Testis (tissue), 3 donors: ENCODE data around the gene APBA1. TPM values are rescaled to one million over a fixed set of nuclear protein-coding genes. Genes with fewer than 3 reads are reported as not detected.

Source experiments
- DNase-seq: peaks from one replicate; pipeline ENCODE4 v3.0.0-alpha.2; 2019
- H3K27ac ChIP-seq, 2 donors: fragments of 200-600 bp; sonication (generic); one replicate each; pipeline ENCODE4 v1.5.1; 2019
- H3K27me3 ChIP-seq: fragments of 200-600 bp; sonication (generic); one replicate; pipeline ENCODE4 v1.5.1; 2019
- H3K36me3 ChIP-seq: fragments of 200-600 bp; sonication (generic); one replicate; pipeline ENCODE4 v1.5.1; 2017; ENCODE audit warnings: low read depth; ENCODE audit errors: missing control alignments
- H3K4me1 ChIP-seq: fragments of 200-600 bp; sonication (generic); one replicate; pipeline ENCODE4 v1.5.1; 2019
- H3K4me3 ChIP-seq, 2 donors: fragments of 200-600 bp; sonication (generic); one replicate each; pipeline ENCODE4 v1.5.1; 2017 to 2019
- H3K9me3 ChIP-seq: fragments of 200-600 bp; sonication (generic); one replicate; pipeline ENCODE4 v1.5.1; 2017
- POLR2A ChIP-seq: fragments of 450-650 bp; IDR thresholded peaks from one replicate; pipeline ENCODE4 v1.6.1; 2017; ENCODE audit warnings: antibody characterized with exemption, mild to moderate bottlenecking, moderate library complexity
- WGBS, 2 donors: methylation state at CpG; one replicate each; pipeline ENCODE4 v1.1.5; 2018; 5-methylcytosine and 5-hydroxymethylcytosine counted together
- intact Hi-C: fragments of 100-400 bp; cut with DNase I; formaldehyde crosslinking; loops from one replicate; pipeline ENCODE4 v1.15.1; 2023; ENCODE audit warnings: low total_unique reads
- polyA plus RNA-seq: library from polyadenylated mRNA; stranded (reverse); fragments of 350-450 nt; fragmentation: Illumina TruSeq; extraction: RNeasy Lipid Tissue Mini Kit (QIAGEN cat#74804); gene quantifications from one replicate; pipeline ENCODE4 v1.2.3, GENCODE V29; 2014; ENCODE audit warnings: low read depth, low replicate concordance; ENCODE audit not compliant: insufficient read depth
- total RNA-seq, 2 donors: library from RNA; depleted of rRNA; stranded (reverse); fragments of >200 nt; gene quantifications; one replicate each; pipeline ENCODE4 v1.2.3, GENCODE V29; 2016
- TF ChIP-seq, protein P1 (sequence below), 3 experiments: fragments of 450-650 bp in 2 of 3; fragments of 200-600 bp in 1 of 3; sonication (generic) in 1 of 3; IDR thresholded peaks; one replicate each; pipeline ENCODE4 v1.5.1; 2016 to 2019; ENCODE audit warnings: antibody characterized with exemption in 3 of 3, mild to moderate bottlenecking in 2 of 3, moderate library complexity in 1 of 3

Gene APBA1
- total and polyA plus RNA-seq, 3 donors from 2014 or later = 7.7 to 11.9 (median 9.4) TPM

GRCh38 chr9:69396759-69397158 lies 275.4 kb downstream of the APBA1 start:
- Histone ChIP-seq H3K9me3 (no peaks in the 10 kb centered on the region), H3K36me3 (no peaks in the 10 kb centered on the region), H3K27me3 (no peaks in the 10 kb centered on the region), H3K4me1 (peaks cover 5% of the 10 kb centered on the region), H3K4me3 (no peak overlapping the region), H3K27ac (no peak overlapping the region)
- no peak for TF ChIP-seq POLR2A
- TF ChIP-seq, protein P1, sequence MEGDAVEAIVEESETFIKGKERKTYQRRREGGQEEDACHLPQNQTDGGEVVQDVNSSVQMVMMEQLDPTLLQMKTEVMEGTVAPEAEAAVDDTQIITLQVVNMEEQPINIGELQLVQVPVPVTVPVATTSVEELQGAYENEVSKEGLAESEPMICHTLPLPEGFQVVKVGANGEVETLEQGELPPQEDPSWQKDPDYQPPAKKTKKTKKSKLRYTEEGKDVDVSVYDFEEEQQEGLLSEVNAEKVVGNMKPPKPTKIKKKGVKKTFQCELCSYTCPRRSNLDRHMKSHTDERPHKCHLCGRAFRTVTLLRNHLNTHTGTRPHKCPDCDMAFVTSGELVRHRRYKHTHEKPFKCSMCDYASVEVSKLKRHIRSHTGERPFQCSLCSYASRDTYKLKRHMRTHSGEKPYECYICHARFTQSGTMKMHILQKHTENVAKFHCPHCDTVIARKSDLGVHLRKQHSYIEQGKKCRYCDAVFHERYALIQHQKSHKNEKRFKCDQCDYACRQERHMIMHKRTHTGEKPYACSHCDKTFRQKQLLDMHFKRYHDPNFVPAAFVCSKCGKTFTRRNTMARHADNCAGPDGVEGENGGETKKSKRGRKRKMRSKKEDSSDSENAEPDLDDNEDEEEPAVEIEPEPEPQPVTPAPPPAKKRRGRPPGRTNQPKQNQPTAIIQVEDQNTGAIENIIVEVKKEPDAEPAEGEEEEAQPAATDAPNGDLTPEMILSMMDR (IDR thresholded peaks at IDR 0.05) = no peak
- no peak for DNase-seq
- intact Hi-C loops = no loop called here
- 55 to 82% methylated on average over 1 to 2 of the region's 2 CpGs for WGBS, 2 donors

DNA sequence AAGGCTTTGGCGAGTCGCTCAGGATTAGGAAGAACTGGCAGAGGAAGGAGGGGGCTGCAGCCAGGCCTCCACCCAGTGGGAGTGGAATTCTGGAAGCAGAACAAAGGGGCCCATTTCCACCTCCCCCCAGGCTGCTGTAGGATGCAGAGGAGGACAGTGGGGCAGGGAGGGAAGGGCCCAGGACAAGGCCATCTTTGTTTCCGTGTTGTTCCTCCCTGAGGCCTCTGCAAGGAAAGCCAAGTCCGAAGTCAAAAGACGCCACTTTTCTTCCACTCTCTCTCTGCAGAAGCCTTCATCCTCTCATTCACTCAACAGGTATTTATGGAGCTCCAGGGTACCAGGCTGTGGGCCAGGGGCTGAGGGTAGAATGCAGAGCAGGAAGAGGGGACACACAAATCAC lies 276.5 kb downstream of the APBA1 start:
- intact Hi-C loops = no loop called here
- DNase-seq = no peak
- no peaks in the 10 kb centered on the region for H3K9me3 ChIP-seq
- H3K27me3 ChIP-seq = no peaks in the 10 kb centered on the region
- no peaks in the 10 kb centered on the region for H3K36me3 ChIP-seq
- TF ChIP-seq POLR2A = no peak
- TF ChIP-seq, protein P1 (IDR thresholded peaks at IDR 0.05) = no peak
- peaks cover 5% of the 10 kb centered on the region for H3K4me1 ChIP-seq
- no peak overlapping the region for H3K4me3 ChIP-seq
- no peak overlapping the region for H3K27ac ChIP-seq
- WGBS, 2 donors = 72 to 92% methylated on average over 5 of the region's 5 CpGs

DNA sequence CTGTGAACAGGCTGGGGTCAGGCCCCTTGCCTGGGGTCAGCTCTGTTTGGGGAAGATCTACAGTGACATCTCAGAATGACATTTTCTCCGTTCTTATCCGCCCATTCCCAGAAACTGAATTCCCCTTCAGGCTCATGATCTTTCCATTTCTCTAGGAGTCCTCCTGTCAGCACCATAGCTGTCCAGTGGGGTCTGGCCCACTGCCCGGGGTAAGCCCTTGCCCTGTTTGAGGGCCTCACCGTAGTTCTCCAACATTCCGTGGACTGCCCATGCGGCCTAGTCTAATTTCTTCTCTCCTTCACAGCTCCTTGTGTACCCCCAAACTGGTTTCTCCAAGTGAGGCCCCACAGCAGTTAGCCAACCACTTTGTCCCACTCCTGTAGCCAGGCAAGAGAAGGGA lies 278.7 kb downstream of the APBA1 start:
- intact Hi-C loops = no loop called here
- 92 to 94% methylated on average over 6 of the region's 6 CpGs for WGBS, 2 donors
- no peak for DNase-seq
- H3K27ac ChIP-seq = no peak overlapping the region
- peaks cover 5% of the 10 kb centered on the region for H3K4me1 ChIP-seq
- H3K4me3 ChIP-seq = no peak overlapping the region
- no peaks in the 10 kb centered on the region for H3K36me3 ChIP-seq
- H3K9me3 ChIP-seq = no peaks in the 10 kb centered on the region
- TF ChIP-seq, protein P1 (IDR thresholded peaks at IDR 0.05) = no peak
- TF ChIP-seq POLR2A = no peak
- H3K27me3 ChIP-seq = no peaks in the 10 kb centered on the region

DNA sequence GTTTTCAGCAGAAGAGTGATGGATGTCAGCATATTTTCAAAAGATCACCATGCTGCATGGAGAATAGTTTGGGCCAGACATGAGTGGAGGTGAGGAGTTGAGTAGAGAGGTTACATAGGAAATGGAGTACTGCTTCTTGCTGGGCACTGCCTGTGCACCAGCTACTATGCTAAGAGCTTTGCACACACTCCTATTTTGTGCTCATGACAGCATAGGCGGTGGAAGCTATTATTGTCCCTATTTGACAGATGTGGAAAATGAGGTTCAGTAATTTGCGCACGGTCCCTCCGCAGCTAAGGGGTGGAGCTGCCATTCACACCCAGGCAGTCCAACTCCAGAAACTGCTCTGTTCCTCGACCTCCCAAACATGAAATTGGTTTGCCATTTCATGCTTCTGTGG lies 279.3 kb downstream of the APBA1 start:
- no peaks in the 10 kb centered on the region for H3K9me3 ChIP-seq
- peaks cover 5% of the 10 kb centered on the region for H3K4me1 ChIP-seq
- no peaks in the 10 kb centered on the region for H3K27me3 ChIP-seq
- intact Hi-C loops = no loop called here
- no peak for DNase-seq
- 91 to 94% methylated on average over 4 to 5 of the region's 5 CpGs for WGBS, 2 donors
- no peaks in the 10 kb centered on the region for H3K36me3 ChIP-seq
- TF ChIP-seq, protein P1 (IDR thresholded peaks at IDR 0.05) = no peak
- no peak for TF ChIP-seq POLR2A
- no peak overlapping the region for H3K27ac ChIP-seq
- H3K4me3 ChIP-seq = no peak overlapping the region

DNA sequence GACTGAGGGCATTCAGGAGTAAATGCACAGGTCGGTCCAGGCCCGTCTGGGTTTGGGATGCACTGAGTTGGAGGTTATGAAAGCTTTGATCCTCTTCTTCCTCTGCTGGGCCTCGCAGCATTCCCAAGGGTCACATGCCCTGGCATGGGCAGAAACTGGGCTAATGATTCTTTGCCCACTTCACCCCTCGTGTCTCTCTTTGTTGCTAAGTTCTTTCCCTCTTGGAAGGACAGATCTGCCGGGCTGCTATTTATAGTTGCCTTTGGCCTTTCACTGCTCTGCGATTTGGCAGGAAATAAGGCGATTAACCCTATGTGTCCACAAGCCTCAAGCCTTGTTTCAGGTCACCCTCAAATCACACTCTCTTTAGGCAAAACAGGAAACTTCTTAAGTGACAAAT lies 280.2 kb downstream of the APBA1 start:
- TF ChIP-seq POLR2A = no peak
- TF ChIP-seq, protein P1 (IDR thresholded peaks at IDR 0.05) = no peak
- no peaks in the 10 kb centered on the region for H3K9me3 ChIP-seq
- DNase-seq = no peak
- H3K4me1 ChIP-seq = peaks cover 5% of the 10 kb centered on the region
- no peak overlapping the region for H3K27ac ChIP-seq
- no peaks in the 10 kb centered on the region for H3K36me3 ChIP-seq
- intact Hi-C loops = no loop called here
- H3K4me3 ChIP-seq = no peak overlapping the region
- no peaks in the 10 kb centered on the region for H3K27me3 ChIP-seq
- WGBS, 2 donors = 36 to 45% methylated on average over 7 of the region's 7 CpGs
